Keratinocyte (primary cell): ENCODE results near the gene SEBOX.

Source experiments
- EZH2 ChIP-seq: IDR thresholded peaks from one replicate; pipeline ENCODE4 v1.6.1; 2012; ENCODE audit warnings: inconsistent platforms, mild to moderate bottlenecking, low read length, moderate library complexity
- TF ChIP-seq, protein P1 (sequence below), 3 experiments: IDR thresholded peaks in 1 of 3; conservative IDR thresholded peaks in 1 of 3; optimal IDR thresholded peaks in 1 of 3; 2 replicates in 2 of 3; 3 replicates in 1 of 3; pipeline versions ENCODE3 to v1.5.1; 2011; ENCODE audit warnings: low read length in 3 of 3, mild to moderate bottlenecking in 3 of 3, moderate library complexity in 2 of 3, control low read depth in 1 of 3, inconsistent platforms in 1 of 3; ENCODE audit not compliant: insufficient read depth in 2 of 3; ENCODE audit errors: extremely low read depth in 1 of 3

DNA sequence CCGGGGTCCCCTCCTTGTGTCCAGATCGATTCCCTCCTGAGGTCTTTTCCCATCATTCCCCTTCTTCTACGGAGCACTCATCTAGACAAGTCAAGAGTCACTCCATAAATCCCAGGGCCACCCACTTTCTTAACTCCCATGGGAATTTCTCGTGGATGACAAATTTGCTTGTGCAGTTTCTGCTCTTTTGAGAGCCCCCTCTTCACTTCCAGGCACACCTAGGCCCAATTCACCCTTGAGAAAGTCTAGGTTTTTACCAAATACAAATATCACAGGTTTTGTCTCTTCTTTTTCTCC is 7.2 kb downstream of the SEBOX start:
- TF ChIP-seq, protein P1, sequence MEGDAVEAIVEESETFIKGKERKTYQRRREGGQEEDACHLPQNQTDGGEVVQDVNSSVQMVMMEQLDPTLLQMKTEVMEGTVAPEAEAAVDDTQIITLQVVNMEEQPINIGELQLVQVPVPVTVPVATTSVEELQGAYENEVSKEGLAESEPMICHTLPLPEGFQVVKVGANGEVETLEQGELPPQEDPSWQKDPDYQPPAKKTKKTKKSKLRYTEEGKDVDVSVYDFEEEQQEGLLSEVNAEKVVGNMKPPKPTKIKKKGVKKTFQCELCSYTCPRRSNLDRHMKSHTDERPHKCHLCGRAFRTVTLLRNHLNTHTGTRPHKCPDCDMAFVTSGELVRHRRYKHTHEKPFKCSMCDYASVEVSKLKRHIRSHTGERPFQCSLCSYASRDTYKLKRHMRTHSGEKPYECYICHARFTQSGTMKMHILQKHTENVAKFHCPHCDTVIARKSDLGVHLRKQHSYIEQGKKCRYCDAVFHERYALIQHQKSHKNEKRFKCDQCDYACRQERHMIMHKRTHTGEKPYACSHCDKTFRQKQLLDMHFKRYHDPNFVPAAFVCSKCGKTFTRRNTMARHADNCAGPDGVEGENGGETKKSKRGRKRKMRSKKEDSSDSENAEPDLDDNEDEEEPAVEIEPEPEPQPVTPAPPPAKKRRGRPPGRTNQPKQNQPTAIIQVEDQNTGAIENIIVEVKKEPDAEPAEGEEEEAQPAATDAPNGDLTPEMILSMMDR (optimal IDR thresholded peaks at IDR 0.05 in 1 of 3, IDR thresholded peaks at IDR 0.05 in 1 of 3, conservative IDR thresholded peaks at IDR 0.05 in 1 of 3; ENCODE audit: extremely low read depth in 1 of 3, insufficient read depth in 2 of 3, low read length in 3 of 3), result no peak
- no peak for TF ChIP-seq EZH2
